ENCODE measurements around the gene FLRT1.

Gene FLRT1

DNA sequence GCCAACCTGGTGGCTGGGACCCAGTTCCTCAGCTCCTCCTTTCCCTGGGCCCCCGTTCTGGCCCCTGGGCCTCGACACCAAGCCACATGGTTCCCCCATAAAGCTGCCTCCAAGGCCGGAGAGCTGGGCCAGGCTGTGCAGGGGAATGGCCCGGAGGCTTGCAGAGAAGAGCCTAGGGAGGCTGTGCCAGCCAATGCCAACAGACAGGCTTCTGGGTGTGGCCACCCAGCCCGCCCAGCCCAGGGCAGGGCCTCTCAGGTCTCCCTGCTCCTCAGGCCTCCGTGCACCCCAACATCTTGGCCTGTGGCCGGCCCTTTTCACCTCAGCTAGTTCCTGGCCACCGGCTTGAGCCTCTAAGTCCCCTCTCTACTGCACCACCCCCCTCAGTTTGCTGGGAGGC lies 17.4 kb upstream of the FLRT1 start:
- H3K27me3 ChIP-seq (ENCODE audit: insufficient read depth, poor library complexity, severe bottlenecking): no peaks in the 10 kb centered on the region
- H3K27ac ChIP-seq (replicated peaks): no peak overlapping the region
- no peak overlapping the region for H3K4me3 ChIP-seq (replicated peaks; ENCODE audit: insufficient read depth, low read length)
- TF ChIP-seq, protein P1, sequence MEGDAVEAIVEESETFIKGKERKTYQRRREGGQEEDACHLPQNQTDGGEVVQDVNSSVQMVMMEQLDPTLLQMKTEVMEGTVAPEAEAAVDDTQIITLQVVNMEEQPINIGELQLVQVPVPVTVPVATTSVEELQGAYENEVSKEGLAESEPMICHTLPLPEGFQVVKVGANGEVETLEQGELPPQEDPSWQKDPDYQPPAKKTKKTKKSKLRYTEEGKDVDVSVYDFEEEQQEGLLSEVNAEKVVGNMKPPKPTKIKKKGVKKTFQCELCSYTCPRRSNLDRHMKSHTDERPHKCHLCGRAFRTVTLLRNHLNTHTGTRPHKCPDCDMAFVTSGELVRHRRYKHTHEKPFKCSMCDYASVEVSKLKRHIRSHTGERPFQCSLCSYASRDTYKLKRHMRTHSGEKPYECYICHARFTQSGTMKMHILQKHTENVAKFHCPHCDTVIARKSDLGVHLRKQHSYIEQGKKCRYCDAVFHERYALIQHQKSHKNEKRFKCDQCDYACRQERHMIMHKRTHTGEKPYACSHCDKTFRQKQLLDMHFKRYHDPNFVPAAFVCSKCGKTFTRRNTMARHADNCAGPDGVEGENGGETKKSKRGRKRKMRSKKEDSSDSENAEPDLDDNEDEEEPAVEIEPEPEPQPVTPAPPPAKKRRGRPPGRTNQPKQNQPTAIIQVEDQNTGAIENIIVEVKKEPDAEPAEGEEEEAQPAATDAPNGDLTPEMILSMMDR (IDR thresholded peaks at IDR 0.05; ENCODE audit: insufficient read depth, low read length): no peak
- TF ChIP-seq POLR2AphosphoS5 (IDR thresholded peaks at IDR 0.05; ENCODE audit: low read depth): no peak
- no peak for TF ChIP-seq GABPA (IDR thresholded peaks at IDR 0.05; ENCODE audit: low read depth)
- TF ChIP-seq, protein P2, sequence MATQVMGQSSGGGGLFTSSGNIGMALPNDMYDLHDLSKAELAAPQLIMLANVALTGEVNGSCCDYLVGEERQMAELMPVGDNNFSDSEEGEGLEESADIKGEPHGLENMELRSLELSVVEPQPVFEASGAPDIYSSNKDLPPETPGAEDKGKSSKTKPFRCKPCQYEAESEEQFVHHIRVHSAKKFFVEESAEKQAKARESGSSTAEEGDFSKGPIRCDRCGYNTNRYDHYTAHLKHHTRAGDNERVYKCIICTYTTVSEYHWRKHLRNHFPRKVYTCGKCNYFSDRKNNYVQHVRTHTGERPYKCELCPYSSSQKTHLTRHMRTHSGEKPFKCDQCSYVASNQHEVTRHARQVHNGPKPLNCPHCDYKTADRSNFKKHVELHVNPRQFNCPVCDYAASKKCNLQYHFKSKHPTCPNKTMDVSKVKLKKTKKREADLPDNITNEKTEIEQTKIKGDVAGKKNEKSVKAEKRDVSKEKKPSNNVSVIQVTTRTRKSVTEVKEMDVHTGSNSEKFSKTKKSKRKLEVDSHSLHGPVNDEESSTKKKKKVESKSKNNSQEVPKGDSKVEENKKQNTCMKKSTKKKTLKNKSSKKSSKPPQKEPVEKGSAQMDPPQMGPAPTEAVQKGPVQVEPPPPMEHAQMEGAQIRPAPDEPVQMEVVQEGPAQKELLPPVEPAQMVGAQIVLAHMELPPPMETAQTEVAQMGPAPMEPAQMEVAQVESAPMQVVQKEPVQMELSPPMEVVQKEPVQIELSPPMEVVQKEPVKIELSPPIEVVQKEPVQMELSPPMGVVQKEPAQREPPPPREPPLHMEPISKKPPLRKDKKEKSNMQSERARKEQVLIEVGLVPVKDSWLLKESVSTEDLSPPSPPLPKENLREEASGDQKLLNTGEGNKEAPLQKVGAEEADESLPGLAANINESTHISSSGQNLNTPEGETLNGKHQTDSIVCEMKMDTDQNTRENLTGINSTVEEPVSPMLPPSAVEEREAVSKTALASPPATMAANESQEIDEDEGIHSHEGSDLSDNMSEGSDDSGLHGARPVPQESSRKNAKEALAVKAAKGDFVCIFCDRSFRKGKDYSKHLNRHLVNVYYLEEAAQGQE (IDR thresholded peaks at IDR 0.05; ENCODE audit: insufficient replicate concordance, low read depth): no peak
- TF ChIP-seq SPI1 (IDR thresholded peaks at IDR 0.05; ENCODE audit: borderline replicate concordance, low read depth): no peak
- DNase-seq (ENCODE audit: low read depth in 1 of 2, low spot score in 1 of 2): no peak

DNA sequence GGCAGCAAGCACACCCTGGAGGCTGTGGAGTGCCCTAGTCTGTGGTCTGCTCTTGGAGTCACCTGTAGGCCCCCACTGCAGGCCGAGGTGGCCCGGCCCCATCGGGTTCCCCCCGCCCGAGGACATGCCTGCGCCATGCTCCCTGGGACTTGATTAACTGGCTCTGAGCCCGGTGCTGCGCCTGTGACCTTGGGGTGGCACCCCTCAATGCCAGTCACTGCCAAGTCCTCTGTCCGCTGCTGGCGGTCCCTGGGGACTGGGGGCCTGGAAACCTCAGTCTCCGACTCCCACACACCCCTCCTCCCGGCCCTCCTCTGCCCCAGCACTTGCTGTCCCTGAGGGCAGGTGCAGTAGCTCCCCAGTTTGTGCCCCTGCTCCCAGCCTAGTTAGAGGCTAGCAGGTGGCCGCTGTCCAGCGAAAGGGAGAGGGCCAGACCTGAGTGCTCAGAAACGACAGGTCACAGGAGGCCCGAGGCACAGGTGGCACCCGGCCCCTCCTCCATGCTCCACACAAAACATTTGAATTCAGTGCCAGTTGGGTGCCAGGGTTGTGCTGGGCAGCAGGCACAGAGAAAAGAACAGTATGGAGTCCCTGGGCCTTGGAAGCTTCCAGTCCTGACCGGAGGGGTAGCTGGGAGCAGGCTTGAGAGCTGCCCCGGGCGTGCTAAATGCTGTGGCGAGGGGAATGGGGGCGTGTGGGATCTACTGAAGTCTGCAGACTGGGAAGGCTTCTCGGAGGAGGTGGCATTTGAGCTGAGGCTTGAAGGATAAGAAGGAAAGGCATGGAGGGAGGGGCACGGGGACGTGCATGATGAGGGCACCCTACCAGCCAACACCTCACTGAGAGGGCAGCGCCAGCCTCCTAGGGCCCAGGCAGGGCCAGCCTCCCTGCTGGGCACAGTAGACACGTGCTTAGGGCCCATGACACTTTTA lies 16.4 kb upstream of the FLRT1 start:
- Histone ChIP-seq H3K4me3 (replicated peaks; ENCODE audit: insufficient read depth, low read length) (no peak overlapping the region), H3K27ac (replicated peaks) (no peak overlapping the region), H3K27me3 (ENCODE audit: insufficient read depth, poor library complexity, severe bottlenecking) (no peaks in the 10 kb centered on the region)
- no peak for DNase-seq (ENCODE audit: low read depth in 1 of 2, low spot score in 1 of 2)
- TF ChIP-seq POLR2AphosphoS5 (IDR thresholded peaks at IDR 0.05; ENCODE audit: low read depth) (no peak), GABPA (IDR thresholded peaks at IDR 0.05; ENCODE audit: low read depth) (no peak), SPI1 (IDR thresholded peaks at IDR 0.05; ENCODE audit: borderline replicate concordance, low read depth) (no peak)
- TF ChIP-seq, protein P1 (IDR thresholded peaks at IDR 0.05; ENCODE audit: insufficient read depth, low read length): no peak
- TF ChIP-seq, protein P2 (IDR thresholded peaks at IDR 0.05; ENCODE audit: insufficient replicate concordance, low read depth): no peak

DNA sequence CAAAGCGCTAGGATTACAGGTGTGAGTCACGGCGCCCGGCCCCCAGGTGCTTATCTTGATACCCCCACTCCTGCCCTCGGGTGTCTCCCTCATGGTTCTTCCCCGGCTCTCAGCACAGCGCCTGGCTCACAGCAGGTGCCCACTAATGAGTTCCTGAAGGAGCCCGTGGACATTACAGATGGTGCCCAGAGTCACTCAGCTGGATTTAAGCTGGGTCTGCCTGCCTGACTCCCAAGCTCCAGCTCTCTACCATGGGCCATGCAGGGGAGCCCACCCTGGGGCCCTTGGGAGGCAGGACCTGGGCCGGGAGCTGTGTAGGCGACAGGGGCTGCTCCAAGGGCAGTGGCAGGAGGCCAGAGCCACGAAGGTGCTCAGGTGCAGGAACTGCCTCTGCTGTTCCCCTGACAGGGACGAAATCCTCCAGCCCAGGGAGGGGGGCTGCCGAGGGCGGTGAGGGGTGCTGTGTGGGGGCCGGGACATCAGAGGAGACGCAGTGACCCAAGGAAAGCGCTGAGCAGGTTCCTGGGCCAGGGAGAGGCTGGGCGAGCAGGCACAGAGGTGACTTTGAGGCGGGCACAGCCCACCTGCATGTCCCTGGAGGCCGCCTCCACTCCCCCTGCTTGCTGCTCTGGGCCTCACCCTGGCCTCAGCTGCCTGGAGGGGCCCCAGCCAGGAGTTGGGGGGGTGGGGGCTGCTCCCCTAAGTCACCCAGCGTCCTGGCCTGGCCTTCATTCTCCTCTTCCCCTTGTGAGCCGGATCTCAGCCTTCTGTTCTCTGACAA lies 14.6 kb upstream of the FLRT1 start:
- TF ChIP-seq, protein P2 (IDR thresholded peaks at IDR 0.05; ENCODE audit: insufficient replicate concordance, low read depth): no peak
- TF ChIP-seq POLR2AphosphoS5 (IDR thresholded peaks at IDR 0.05; ENCODE audit: low read depth): no peak
- Histone ChIP-seq H3K27me3 (ENCODE audit: insufficient read depth, poor library complexity, severe bottlenecking) (no peaks in the 10 kb centered on the region), H3K4me3 (replicated peaks; ENCODE audit: insufficient read depth, low read length) (no peak overlapping the region), H3K27ac (replicated peaks) (no peak overlapping the region)
- no peak for DNase-seq (ENCODE audit: low read depth in 1 of 2, low spot score in 1 of 2)
